Panc1 (cell line): ENCODE results near the gene NCAM2. TPM values are rescaled to one million over a fixed set of nuclear protein-coding genes. Genes with fewer than 3 reads are reported as not detected.

Experiments used
- ATAC-seq: fragments of 200-7000 bp; cut with Tn5 transposase; 2 replicates; pipeline ENCODE4 v1.9.1; 2020; ENCODE audit warnings: mild to moderate bottlenecking, moderate library complexity
- BruUV-seq: library from RNA; stranded (reverse); fragments of 400-500 nt; replicated peaks from 2 replicates; lab custom pipeline; 2021; lab: Mats Ljungman, UMichigan
- CTCF ChIA-PET: fragments of 300-600 bp; sonication (Branson Sonifier 250); formaldehyde crosslinking; loops from one replicate; lab custom pipeline; 2022; ENCODE audit warnings: antibody characterized with exemption; lab: Charles Lee
- POLR2A ChIA-PET: fragments of 300-600 bp; sonication (Branson Sonifier 250); formaldehyde crosslinking; loops from one replicate; lab custom pipeline; 2022; ENCODE audit warnings: antibody characterized with exemption; lab: Charles Lee
- DNase-seq: peaks from one replicate; pipeline ENCODE4 v3.0.0-alpha.2; 2010; ENCODE audit warnings: low read depth, low spot score
- H3K27ac ChIP-seq: 2 replicates; pipeline ENCODE4 v1.5.1; 2011; ENCODE audit warnings: mild to moderate bottlenecking, low read length, inconsistent platforms
- H3K27me3 ChIP-seq: fragments of 200-500 bp; sonication (Bioruptor generic); 2 replicates; pipeline ENCODE4 v1.6.0; 2014; ENCODE audit warnings: low read length, inconsistent platforms; ENCODE audit not compliant: control insufficient read depth, insufficient read depth
- H3K36me3 ChIP-seq: fragments of 200-500 bp; sonication (Bioruptor generic); 2 replicates; pipeline ENCODE4 v1.5.1; 2014; ENCODE audit warnings: inconsistent platforms, mild to moderate bottlenecking, low read length, moderate library complexity; ENCODE audit not compliant: control insufficient read depth, insufficient read depth
- H3K4me1 ChIP-seq: 2 replicates; pipeline ENCODE4 v1.5.1; 2011; ENCODE audit warnings: inconsistent platforms, mild to moderate bottlenecking, low read length, moderate library complexity; ENCODE audit not compliant: control insufficient read depth, insufficient read depth
- H3K4me3 ChIP-seq, 2 experiments: 2 replicates each; pipeline ENCODE4 v1.5.1; 2011 to 2012; ENCODE audit warnings: low read depth in 2 of 2, low read length in 2 of 2, mild to moderate bottlenecking in 2 of 2, inconsistent platforms in 1 of 2, moderate library complexity in 1 of 2
- H3K9me3 ChIP-seq: fragments of 200-500 bp; sonication (Bioruptor generic); 2 replicates; pipeline ENCODE4 v1.5.1; 2014; ENCODE audit warnings: low read depth, mild to moderate bottlenecking, inconsistent platforms, low read length, moderate library complexity; ENCODE audit not compliant: control insufficient read depth, insufficient read depth
- POLR2AphosphoS5 ChIP-seq: IDR thresholded peaks from 2 replicates; pipeline ENCODE4 v1.6.1; 2012; ENCODE audit warnings: mild to moderate bottlenecking, low read depth, low read length, moderate library complexity
- SIN3A ChIP-seq: IDR thresholded peaks from 2 replicates; pipeline ENCODE4 v1.6.1; 2012; ENCODE audit warnings: low read depth, mild to moderate bottlenecking, low read length, moderate library complexity, borderline replicate concordance; ENCODE audit not compliant: insufficient read depth
- TCF7L2 ChIP-seq: IDR thresholded peaks from 2 replicates; pipeline ENCODE4 v1.6.1; 2011; ENCODE audit warnings: mild to moderate bottlenecking, low read depth, low read length, inconsistent platforms
- in situ Hi-C: cut with HindIII; loops from 2 replicates; pipeline ENCODE4 v1.10.0; 2016; ENCODE audit warnings: low sequenced_read_pairs, low pct_unique_long_range_greater_than_20kb
- intact Hi-C: fragments of 100-400 bp; cut with micrococcal nuclease; formaldehyde crosslinking; loops from one replicate; pipeline ENCODE4 v1.10.0; 2022; ENCODE audit not compliant: unreplicated experiment
- total RNA-seq: library from RNA; stranded (reverse); gene quantifications from one replicate; pipeline ENCODE4 v1.2.1, GENCODE V29; 2021; ENCODE audit not compliant: unreplicated experiment
- TF ChIP-seq, protein P1 (sequence below), 2 experiments: IDR thresholded peaks; 2 replicates each; pipeline ENCODE4 v1.6.1; 2011 to 2012; ENCODE audit warnings: low read depth in 2 of 2, control low read depth in 1 of 2, low read length in 1 of 2, mild to moderate bottlenecking in 1 of 2, moderate library complexity in 1 of 2; ENCODE audit not compliant: insufficient read depth in 1 of 2
- TF ChIP-seq, protein P2 (sequence below): fragments of 450-650 bp; IDR thresholded peaks from 2 replicates; pipeline ENCODE4 v1.5.1; 2017; ENCODE audit warnings: mild to moderate bottlenecking

Gene NCAM2
- total RNA-seq, 1 experiment from 2014 or later, result 2.2 TPM

DNA sequence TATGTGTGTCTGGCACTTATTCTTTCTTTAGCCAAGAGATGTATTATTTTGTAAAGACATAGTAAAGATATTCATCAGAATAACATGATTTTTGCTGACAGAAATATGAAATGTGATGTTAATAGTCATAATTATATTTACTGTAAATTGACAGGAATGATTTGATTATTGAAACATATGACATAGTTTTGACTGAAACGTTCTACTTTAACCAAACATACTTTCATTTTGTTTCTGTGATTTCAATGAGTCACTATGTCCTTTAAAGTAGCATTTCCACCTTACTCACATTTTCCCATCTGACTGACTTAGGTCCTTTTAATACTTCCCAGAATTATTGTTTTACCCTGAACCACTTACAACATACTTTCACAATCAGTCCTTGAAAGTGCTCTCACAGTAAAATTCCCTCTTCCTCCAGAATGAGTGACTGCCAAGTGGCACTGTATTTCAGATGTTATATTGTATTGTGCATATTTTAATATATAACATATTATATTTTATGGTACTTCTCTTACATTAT is 437.9 kb downstream of the NCAM2 start:
- H3K4me1 ChIP-seq, result no peaks in the 10 kb centered on the region
- DNase-seq, result no peak

DNA sequence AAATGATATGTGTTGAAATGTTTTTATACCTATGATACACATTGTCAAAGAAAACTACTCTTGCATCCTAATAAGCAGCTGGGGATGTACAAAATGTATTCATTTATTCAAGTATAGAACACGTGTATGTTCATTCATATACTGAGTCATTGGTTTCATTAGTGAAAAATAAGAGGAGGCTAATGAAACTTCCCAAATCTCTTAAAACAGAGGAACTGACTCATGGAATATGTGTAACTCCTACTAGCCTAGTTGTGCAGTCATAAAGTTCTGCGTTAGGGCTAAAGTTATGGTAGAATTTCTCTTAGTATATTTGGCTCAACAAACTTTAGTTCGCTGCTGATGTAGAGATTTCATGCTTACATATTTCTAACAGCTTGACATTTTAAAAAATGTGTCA is 441.6 kb downstream of the NCAM2 start:
- H3K36me3 ChIP-seq, result no peaks in the 10 kb centered on the region
- no peaks in the 10 kb centered on the region for H3K27me3 ChIP-seq
- H3K4me1 ChIP-seq, result no peaks in the 10 kb centered on the region
- no peak overlapping the region for H3K27ac ChIP-seq
- in situ Hi-C loops, result no loop called here
- no peak for TF ChIP-seq POLR2AphosphoS5
- no peak for TF ChIP-seq TCF7L2
- TF ChIP-seq, protein P1, sequence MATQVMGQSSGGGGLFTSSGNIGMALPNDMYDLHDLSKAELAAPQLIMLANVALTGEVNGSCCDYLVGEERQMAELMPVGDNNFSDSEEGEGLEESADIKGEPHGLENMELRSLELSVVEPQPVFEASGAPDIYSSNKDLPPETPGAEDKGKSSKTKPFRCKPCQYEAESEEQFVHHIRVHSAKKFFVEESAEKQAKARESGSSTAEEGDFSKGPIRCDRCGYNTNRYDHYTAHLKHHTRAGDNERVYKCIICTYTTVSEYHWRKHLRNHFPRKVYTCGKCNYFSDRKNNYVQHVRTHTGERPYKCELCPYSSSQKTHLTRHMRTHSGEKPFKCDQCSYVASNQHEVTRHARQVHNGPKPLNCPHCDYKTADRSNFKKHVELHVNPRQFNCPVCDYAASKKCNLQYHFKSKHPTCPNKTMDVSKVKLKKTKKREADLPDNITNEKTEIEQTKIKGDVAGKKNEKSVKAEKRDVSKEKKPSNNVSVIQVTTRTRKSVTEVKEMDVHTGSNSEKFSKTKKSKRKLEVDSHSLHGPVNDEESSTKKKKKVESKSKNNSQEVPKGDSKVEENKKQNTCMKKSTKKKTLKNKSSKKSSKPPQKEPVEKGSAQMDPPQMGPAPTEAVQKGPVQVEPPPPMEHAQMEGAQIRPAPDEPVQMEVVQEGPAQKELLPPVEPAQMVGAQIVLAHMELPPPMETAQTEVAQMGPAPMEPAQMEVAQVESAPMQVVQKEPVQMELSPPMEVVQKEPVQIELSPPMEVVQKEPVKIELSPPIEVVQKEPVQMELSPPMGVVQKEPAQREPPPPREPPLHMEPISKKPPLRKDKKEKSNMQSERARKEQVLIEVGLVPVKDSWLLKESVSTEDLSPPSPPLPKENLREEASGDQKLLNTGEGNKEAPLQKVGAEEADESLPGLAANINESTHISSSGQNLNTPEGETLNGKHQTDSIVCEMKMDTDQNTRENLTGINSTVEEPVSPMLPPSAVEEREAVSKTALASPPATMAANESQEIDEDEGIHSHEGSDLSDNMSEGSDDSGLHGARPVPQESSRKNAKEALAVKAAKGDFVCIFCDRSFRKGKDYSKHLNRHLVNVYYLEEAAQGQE (IDR thresholded peaks at IDR 0.05; ENCODE audit: insufficient read depth in 1 of 2, low read depth in 2 of 2, low read length in 1 of 2), result no peak
- ChIA-PET CTCF (no interaction called here), POLR2A (no interaction called here)
- BruUV-seq, result no TSS peak
- H3K9me3 ChIP-seq, result no peaks in the 10 kb centered on the region
- H3K4me3 ChIP-seq, result no peak overlapping the region
- DNase-seq (no peak), ATAC-seq (no peak)
- intact Hi-C loops, result no loop called here

More for the DNA sequence above, 437.9 kb downstream of the NCAM2 start:
- POLR2A ChIA-PET, result no interaction called here
- no peak for ATAC-seq
- Histone ChIP-seq H3K36me3 (no peaks in the 10 kb centered on the region), H3K27ac (no peak overlapping the region), H3K27me3 (no peaks in the 10 kb centered on the region), H3K4me3 (no peak overlapping the region), H3K9me3 (no peaks in the 10 kb centered on the region)
- BruUV-seq, result no TSS peak
- CTCF ChIA-PET, result no interaction called here
- intact Hi-C loops (no loop called here), in situ Hi-C loops (no loop called here)
- TF ChIP-seq SIN3A, result no peak
- TF ChIP-seq POLR2AphosphoS5, result no peak
- TF ChIP-seq, protein P1 (IDR thresholded peaks at IDR 0.05; ENCODE audit: insufficient read depth in 1 of 2, low read depth in 2 of 2, low read length in 1 of 2), result no peak
- no peak for TF ChIP-seq TCF7L2
- TF ChIP-seq, protein P2, sequence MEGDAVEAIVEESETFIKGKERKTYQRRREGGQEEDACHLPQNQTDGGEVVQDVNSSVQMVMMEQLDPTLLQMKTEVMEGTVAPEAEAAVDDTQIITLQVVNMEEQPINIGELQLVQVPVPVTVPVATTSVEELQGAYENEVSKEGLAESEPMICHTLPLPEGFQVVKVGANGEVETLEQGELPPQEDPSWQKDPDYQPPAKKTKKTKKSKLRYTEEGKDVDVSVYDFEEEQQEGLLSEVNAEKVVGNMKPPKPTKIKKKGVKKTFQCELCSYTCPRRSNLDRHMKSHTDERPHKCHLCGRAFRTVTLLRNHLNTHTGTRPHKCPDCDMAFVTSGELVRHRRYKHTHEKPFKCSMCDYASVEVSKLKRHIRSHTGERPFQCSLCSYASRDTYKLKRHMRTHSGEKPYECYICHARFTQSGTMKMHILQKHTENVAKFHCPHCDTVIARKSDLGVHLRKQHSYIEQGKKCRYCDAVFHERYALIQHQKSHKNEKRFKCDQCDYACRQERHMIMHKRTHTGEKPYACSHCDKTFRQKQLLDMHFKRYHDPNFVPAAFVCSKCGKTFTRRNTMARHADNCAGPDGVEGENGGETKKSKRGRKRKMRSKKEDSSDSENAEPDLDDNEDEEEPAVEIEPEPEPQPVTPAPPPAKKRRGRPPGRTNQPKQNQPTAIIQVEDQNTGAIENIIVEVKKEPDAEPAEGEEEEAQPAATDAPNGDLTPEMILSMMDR, result no peak
